HG02840 (cell line): ENCODE measurements around the gene CBARP.

ENCODE experiments used
- ATAC-seq: cut with Tn5 transposase; IDR thresholded peaks from one replicate; pipeline ENCODE4 v1.9.1; 2021; ENCODE audit warnings: mild to moderate bottlenecking, moderate library complexity, moderate number of reproducible peaks; ENCODE audit not compliant: unreplicated experiment, low FRiP score

The CBARP gene

DNA sequence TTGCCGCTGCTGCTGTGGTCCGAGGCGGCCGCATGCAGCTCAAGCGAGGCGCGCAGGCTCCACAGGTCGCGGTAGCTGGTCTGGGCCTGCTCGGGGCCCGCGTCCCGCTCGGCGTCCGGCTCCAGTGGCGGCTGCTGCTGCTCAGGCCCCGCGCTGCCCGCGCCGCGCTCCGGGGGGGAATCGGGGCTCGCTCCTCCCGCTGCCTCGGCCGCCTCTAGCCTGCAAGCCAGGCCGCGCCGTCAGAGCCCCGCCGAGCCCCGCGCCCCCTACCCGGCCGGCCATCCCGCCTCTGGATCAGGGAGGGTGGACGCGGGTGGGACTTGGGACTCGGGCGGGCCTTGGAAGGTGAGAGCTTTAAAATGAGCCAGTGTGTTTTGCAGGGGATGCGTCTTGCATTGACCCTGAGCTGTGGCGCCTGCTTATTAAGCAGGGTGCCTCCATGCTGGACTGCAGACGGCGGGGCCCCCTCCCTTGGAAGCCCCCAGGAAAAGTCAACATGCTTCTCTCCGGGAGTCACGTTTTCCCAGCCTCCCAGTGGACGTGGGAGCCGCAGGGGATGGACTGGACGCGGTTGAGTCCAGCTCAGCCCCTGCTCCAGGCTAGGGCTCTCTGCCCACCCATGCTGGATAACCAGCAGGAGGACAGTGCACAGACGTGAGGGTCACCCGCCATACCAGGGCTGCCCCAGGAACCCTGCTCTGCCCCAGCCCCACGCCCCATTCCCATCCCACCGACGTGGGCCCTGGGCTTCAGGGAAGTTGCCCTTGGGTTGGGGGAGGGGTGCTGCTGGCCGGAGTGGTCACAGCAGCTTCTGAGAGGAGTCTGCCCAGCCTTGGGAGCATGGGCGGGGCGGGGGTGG lies 7.7 kb downstream of the CBARP start:
- ATAC-seq = no peak

GRCh38 chr19:1229056-1229923 lies 8.5 kb downstream of the CBARP start:
- ATAC-seq = no peak

GRCh38 chr19:1228161-1228957 lies 9.4 kb downstream of the CBARP start:
- ATAC-seq = no peak

DNA sequence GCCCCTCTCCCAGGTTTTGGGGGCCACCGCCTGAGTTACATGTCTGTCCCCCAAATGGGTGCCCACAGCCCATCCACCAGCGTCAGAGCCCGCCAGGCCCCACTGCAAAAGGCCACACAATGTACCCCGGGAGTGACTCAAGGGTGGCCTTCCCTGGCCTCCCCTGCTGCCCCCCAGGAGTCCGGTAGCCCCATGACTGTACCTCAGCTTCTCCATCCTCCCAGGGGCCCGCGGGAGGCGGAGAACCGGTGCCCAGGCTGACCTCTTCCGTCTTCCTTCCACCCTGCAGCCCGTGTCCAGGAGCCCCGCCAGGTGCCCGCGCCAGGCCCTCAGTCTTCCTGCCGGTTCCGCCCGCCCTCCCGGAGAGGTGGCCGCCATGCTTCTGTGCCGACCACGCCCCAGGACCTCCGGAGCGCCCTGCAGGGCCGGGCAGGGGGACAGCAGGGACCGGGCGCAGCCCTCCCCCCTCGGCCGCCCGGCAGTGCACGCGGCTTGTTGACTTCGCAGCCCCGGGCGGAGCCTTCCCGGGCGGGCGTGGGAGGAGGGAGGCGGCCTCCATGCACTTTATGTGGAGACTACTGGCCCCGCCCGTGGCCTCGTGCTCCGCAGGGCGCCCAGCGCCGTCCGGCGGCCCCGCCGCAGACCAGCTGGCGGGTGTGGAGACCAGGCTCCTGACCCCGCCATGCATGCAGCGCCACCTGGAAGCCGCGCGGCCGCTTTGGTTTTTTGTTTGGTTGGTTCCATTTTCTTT lies 10.3 kb downstream of the CBARP start:
- ATAC-seq = no peak

GRCh38 chr19:1226522-1227303 lies 11.1 kb downstream of the CBARP start:
- no peak for ATAC-seq

DNA sequence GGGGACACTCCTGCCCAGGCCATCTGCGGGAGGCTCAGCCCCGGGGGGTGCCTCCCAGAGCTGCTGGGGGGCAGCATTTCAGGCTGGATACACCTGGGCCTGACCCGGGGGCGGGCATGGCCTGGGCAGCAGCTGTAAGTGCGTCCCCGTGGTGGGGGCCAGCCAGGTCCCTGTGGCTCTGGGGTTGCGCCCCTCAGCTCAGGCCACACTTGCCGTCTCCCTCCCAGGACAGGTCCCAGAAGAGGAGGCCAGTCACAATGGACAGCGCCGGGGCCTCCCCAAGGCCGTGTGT lies 11.6 kb downstream of the CBARP start:
- no peak for ATAC-seq

DNA sequence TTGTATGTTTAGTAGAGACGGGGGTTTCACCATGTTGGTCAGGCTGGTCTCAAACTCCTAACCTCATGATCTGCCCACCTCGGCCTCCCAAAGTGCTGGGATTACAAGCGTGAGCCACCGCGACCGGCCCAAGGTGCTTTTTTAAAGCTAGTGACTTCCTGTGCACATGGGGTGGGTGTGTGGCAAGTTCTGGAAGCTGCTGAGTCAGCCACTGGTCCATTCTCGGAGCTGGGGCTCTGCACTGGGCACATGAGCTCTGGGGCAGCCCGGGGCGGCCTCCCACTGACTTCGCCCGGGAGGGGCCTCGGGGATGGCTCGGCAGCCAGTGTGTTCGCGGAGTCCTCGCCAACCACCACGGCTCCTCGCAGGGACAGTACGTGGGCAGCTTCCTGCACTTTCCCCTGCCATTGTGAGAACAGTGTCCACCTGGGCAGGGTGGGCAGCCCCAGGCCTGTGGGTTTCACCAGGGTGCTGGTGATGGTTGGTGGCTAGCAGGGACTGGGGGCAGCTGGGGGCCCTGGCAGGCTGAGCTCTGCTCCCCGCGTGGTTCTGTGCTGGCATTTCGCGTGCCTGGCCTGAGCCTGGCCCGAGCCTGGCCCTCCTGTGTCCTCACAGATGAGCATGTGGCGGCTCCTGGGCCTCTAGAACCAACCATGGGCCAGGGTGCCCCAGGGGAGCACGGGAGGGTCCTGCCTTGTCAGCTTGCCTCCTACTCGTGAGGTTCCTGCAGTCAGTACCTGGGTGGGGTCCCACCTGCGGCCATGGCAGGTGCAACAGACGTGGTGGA lies 12.2 kb downstream of the CBARP start:
- no peak for ATAC-seq

- ATAC-seq = no peak
These were observed 13.0 kb downstream of the CBARP start for GRCh38 chr19:1224847-1225246.

GRCh38 chr19:1224047-1224825 lies 13.6 kb downstream of the CBARP start:
- no peak for ATAC-seq

DNA sequence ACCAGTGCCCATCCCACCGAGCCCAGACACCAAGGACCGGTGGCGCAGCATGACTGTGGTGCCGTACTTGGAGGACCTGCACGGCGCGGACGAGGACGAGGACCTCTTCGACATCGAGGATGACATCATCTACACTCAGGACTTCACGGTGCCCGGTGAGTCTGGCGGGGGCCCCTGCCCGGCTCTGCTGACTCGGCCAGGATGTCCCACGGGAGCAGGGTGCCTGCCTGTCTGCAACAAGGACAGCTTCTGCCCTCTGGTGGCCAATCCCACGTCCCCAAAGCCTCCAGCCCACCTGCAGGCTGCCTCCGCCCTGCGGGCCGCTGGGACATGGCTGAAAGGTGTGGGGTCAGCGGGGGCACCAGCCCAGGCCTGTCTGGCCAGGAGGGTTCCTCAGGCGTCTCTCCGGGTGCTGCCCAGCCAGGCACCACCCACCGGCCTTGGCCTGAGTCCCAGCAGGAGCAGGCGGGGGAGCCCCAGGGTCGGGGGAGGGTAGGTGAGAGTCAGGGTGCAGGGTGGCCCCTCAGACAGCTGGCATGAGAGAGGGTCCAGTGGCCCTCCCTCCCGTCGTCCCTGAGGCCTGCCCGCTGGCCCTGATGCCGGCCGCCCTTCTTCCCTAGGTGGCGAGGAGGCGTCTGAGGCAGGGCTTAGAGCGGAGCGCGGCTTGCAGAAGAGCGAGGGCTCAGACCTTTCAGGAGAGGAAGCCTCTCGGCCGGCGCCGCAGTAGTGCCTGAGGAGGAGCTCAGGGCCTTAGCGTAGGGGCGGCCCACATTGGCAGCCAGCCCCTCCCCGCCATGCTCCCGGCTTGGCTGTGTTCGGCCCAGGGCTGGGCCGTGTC lies 14.6 kb downstream of the CBARP start:
- ATAC-seq = no peak

- no peak for ATAC-seq
These were observed 15.4 kb downstream of the CBARP start for GRCh38 chr19:1222394-1222793.

- no peak for ATAC-seq
These were observed 15.9 kb downstream of the CBARP start for GRCh38 chr19:1221904-1222255.

DNA sequence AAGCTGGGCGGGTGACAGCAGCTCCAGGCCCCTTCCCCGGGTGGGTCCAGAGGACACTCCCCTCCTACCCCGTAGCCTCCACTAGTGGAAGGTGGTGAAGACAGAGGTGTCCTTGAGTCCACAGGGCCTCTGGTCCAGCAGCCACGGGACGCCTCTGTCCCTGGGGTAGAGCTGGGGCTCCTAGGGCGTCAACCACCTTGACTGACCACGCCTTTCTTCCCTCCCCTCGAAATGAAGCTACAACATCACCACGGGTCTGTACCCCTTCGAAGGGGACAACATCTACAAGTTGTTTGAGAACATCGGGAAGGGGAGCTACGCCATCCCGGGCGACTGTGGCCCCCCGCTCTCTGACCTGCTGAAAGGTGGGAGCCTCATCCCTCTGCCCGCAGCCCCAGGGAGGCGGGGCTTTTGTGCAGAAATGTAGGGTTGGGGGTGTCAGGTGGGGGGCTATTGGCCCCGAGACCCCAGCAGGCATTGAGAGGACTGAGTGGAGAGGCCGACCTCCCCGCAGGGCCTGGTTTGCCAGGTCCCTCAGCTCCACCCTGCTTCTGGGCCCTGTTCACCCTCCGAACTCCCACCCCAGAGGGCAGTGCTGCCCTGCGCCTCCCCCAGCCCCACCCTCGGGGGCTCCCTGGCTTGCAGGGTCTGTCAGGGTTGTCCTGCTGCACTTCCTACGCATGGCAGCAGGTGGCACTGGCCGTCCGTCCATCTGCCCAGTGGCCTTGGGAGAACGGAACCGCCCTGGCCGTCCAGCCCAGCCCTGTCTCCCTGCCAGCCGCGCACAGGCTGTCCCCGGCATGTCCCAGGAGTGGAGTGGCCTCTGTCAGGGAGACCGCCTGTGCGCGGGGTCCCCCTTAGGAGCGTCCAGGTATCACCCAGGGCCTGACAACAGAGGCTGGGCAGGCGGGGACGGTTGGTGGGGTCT lies 16.6 kb downstream of the CBARP start:
- no peak for ATAC-seq

- no peak for ATAC-seq
These were observed 17.3 kb downstream of the CBARP start for GRCh38 chr19:1220477-1220930.

- no peak for ATAC-seq
These were observed 17.9 kb downstream of the CBARP start for GRCh38 chr19:1219786-1220476.
